Epithelial cell of esophagus (primary cell): ENCODE data around the gene SH3RF2.

Source experiments
- DNase-seq: peaks from one replicate; pipeline ENCODE4 v3.0.0; 2010; ENCODE audit warnings: low read depth
- H3K4me3 ChIP-seq: 2 replicates; pipeline ENCODE4 v1.5.1; 2011; ENCODE audit warnings: mild to moderate bottlenecking, low read length, control low read depth
- CTCF ChIP-seq: IDR thresholded peaks from 2 replicates; pipeline ENCODE4 v1.5.1; 2011; ENCODE audit warnings: low read depth, mild to moderate bottlenecking, low read length, control low read depth, inconsistent platforms; ENCODE audit not compliant: insufficient read depth; ENCODE audit errors: missing control alignments

SH3RF2 gene

DNA sequence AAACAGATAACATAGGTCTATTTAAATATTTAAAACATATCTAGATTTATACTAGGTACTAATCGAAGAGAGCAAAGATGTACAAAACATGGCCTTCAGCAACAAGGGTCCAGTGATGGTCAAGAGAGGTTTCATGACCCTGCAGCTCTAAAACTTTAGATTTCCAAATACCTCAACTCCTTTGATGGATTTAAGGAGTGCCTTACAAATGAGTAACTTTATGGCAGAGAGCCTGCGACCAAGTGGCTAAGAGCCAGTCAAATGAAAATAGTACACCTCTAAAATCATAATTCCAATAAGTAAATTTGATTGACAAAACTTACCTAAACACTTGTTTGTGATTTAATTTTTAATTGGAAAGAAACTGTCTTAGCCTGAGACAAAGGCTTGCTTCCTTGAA, 4.7 kb upstream of the SH3RF2 start:
- DNase-seq = no peak
- TF ChIP-seq CTCF = no peak
- H3K4me3 ChIP-seq = no peak overlapping the region

- no peak overlapping the region for H3K4me3 ChIP-seq
- TF ChIP-seq CTCF = no peak
- no peak for DNase-seq
These were observed 2.1 kb upstream of the SH3RF2 start for GRCh38 chr5:145934276-145934675.

DNA sequence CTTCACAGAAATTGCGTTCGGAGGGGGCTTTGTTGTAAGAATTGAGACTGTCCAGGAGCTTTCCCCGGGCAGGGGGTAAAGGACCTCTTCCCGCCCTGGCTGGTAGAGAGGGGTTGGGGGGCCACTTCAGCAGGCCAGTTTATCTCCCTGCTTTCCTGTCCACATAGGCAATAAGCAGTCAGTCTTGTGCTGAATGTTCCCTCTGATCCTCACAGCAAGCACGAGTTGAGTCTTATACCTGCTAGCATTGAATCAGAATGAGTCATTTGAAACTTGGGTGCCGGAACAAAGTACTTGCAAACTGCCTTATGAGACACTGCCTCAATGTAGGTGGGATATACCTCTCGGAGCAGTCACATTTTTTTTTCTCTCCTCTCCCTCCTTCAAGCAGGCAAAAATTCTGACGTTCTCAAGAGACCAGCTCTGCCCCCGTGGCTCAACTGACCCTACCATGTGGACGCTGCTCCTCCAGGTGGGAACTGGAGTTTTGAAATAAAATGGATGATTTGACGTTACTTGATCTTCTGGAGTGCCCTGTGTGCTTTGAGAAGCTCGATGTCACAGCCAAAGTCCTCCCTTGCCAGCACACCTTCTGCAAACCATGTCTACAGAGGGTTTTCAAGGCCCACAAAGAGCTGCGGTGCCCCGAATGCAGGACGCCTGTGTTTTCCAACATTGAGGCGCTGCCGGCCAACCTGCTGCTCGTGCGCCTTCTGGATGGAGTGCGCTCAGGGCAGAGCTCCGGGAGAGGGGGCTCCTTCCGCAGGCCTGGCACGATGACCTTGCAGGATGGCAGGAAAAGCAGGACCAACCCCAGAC, 1.3 kb downstream of the SH3RF2 start:
- DNase-seq = peak; percentile 95
- TF ChIP-seq CTCF = no peak
- H3K4me3 ChIP-seq = peak overlapping the region; percentile 94

DNA sequence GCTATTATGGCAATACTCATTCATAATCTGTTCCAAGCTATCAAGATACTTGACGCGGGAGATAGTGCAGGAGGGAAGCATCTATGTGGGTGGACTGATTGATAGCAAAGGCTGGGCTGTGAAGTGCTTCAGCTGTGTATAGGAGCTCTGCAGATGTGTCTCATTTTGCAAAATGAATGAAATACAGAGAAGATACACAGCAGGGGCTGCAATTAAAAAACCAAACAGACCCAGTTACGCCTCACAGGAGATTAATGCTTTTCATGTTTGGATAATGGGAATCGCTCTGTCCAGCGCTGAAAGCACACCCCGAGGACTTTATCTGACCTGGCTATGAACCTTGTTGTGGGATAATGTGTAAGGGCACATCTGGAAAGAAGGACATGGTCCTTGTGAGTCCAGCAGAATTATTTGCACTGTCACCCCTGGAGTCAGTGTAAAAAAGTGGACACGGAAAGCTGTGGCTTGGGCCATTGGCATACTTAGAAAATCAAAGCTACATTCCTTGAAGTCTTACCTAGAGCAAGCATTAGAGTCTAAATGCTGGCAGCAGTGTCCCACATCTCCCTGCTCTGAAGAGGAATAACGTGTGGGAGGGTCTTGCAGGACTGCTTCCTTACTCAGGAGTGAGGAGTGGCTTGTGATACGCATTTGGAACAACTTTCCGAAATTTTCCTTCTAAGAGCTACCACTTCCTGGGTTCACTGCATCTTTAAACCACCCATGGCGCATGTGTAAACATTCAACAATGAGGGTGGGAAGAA, 2.6 kb downstream of the SH3RF2 start:
- DNase-seq = no peak
- H3K4me3 ChIP-seq = peak overlapping the region; percentile 94
- TF ChIP-seq CTCF = no peak

DNA sequence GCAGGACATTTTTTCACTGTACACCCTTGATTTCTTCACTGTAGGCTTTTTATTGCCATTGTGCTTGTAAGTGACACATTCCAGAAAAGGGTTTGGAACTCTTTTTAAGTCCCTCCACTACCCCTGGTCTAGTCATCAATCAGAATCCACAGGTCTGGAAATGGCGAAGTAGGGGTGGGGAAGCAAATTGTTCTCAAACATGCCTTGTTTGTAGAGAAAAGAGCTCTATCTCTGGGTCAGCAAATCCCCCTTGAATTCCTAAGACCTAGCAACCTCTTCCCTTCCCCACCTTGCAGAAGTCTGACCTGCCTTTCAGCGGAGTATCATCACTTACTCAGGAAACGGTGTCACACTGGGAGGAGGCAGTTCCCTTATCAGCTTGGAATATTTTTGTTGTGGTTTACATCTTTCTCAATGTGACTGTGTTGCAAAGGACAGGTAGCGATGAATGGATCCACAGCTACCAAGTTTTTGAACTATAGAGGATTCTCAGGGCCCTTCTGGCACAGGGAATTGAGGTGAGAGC, 3.2 kb downstream of the SH3RF2 start:
- H3K4me3 ChIP-seq = peak overlapping the region; percentile 94
- no peak for TF ChIP-seq CTCF
- no peak for DNase-seq

GRCh38 chr5:145941096-145941447, 4.7 kb downstream of the SH3RF2 start:
- peak; percentile 75 for DNase-seq
- no peak for TF ChIP-seq CTCF
- H3K4me3 ChIP-seq = no peak overlapping the region
